Stomach (tissue), 9 donors: Measurements from ENCODE around the gene MED25. TPM values are rescaled to one million over a fixed set of nuclear protein-coding genes. Genes with fewer than 3 reads are reported as not detected.

Experiments
- DNase-seq, 2 donors: peaks; one replicate each; pipeline versions ENCODE4 v3.0.0 to v3.0.0-alpha.2; 2013 to 2019
- H3K27ac ChIP-seq, 5 donors: fragments of 200-600 bp in 4 of 5; sonication (generic) in 4 of 5; one replicate each; pipeline ENCODE4 v1.5.1; 2013 to 2019; ENCODE audit warnings: mild to moderate bottlenecking in 1 of 5, moderate library complexity in 1 of 5
- H3K27me3 ChIP-seq, 3 donors: fragments of 200-600 bp; sonication (generic); one replicate each; pipeline ENCODE4 v1.5.1; 2017 to 2019; ENCODE audit warnings: mixed run types in 1 of 3
- H3K36me3 ChIP-seq, 4 donors: fragments of 200-600 bp; sonication (generic); 1 replicate in 3 of 4; 2 replicates in 1 of 4; pipeline ENCODE4 v1.5.1; 2016 to 2019
- H3K4me1 ChIP-seq, 4 donors: fragments of 200-600 bp; sonication (generic); one replicate each; pipeline ENCODE4 v1.5.1; 2016 to 2019
- H3K4me3 ChIP-seq, 4 donors: fragments of 200-600 bp; sonication (generic) in 3 of 4; one replicate each; pipeline ENCODE4 v1.5.1; 2016 to 2019; ENCODE audit warnings: mild to moderate bottlenecking in 1 of 4
- H3K9me3 ChIP-seq, 4 donors: fragments of 200-600 bp; sonication (generic); one replicate each; pipeline ENCODE4 v1.5.1; 2016 to 2019
- EP300 ChIP-seq: sonication (generic); formaldehyde crosslinking; IDR thresholded peaks from one replicate; pipeline ENCODE4 v1.6.1; 2017; ENCODE audit warnings: antibody characterized with exemption
- POLR2A ChIP-seq, 4 donors: fragments of 450-650 bp; IDR thresholded peaks; one replicate each; pipeline ENCODE4 v1.6.1; 2016; ENCODE audit warnings: antibody characterized with exemption in 4 of 4, control low read depth in 2 of 4, mild to moderate bottlenecking in 1 of 4, moderate library complexity in 1 of 4
- POLR2AphosphoS5 ChIP-seq, 3 donors: sonication (generic); formaldehyde crosslinking; IDR thresholded peaks; one replicate each; pipeline ENCODE4 v1.6.1; 2016; ENCODE audit warnings: antibody characterized with exemption in 3 of 3
- WGBS, 5 donors: extraction: QIAGEN DNeasy Blood & Tissue Kit in 3 of 5; methylation state at CpG; one replicate each; pipeline versions ENCODE4 v1.1.5 to v1.1.7; 2013 to 2018; 5-methylcytosine and 5-hydroxymethylcytosine counted together
- intact Hi-C: fragments of 100-400 bp; cut with DNase I; formaldehyde crosslinking; loops from one replicate; pipeline ENCODE4 v1.15.1; 2023; ENCODE audit warnings: low total_unique reads
- polyA plus RNA-seq, 3 donors: library from polyadenylated mRNA; stranded (reverse); fragments of 200-250 nt; gene quantifications; one replicate each; pipeline ENCODE4 v1.2.3, GENCODE V29; 2013
- total RNA-seq, 5 donors: library from RNA; depleted of rRNA; stranded (reverse); fragments of >200 nt; gene quantifications; one replicate each; pipeline versions ENCODE4 v1.1.0 to v1.2.3, GENCODE V29; 2014 to 2016
- TF ChIP-seq, protein P1 (sequence below), 7 experiments: fragments of 450-650 bp in 4 of 7; fragments of 200-600 bp in 3 of 7; sonication (generic) in 3 of 7; IDR thresholded peaks; one replicate each; pipeline ENCODE4 v1.5.1; 2016 to 2019; ENCODE audit warnings: antibody characterized with exemption in 7 of 7, control low read depth in 2 of 7, mild to moderate bottlenecking in 1 of 7
- donor health status: healthy with polysubstance abuse.
- donor health status: Bipolar disorder and iron deficiency.
- donor health status: healthy.

The MED25 gene
- total and polyA plus RNA-seq, 8 donors, result 18.0 to 387 (median 57.6) TPM

DNA sequence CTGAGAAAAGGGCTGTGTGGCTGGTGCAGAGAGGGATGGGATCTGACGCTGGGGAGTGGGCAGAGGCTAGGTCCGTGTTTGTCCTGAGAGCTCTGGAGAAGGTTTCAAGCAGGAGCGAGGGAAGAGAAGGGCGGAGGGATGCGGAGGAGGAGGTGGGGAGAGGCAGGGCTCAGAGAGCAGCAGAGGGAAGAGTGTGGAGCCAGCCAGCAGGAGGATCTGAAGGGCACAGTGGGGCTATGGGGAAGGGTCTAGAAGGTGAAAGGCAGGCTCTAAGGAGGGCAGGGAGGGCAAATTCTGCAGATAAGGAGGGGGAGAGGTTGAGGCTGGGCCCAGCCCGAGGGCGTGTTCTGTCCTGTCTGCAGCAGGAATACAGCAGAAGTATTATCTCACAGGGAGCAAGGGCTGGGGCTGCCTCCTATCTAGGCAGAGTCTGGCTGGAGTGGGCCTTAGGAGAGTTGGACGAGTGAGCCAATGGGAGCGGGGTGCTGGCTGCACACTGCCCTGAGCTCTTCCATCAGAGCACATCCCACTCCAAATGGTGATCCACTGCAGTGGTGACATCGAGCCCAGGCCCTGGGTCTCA lies 45.1 kb upstream of the MED25 start:
- no peak for DNase-seq
- intact Hi-C loops, result no loop called here

GRCh38 chr19:49773663-49774350 lies 44.3 kb upstream of the MED25 start:
- 74 to 79% (median 78%) methylated on average over 5 to 8 of the region's 8 CpGs for whole genome bisulfite sequencing, 5 donors
- Histone ChIP-seq H3K4me3 (no peak overlapping the region), H3K36me3 (peaks cover 0 to 44% (median 16%) of the 10 kb centered on the region in 4 donors), H3K27me3 (no peaks in the 10 kb centered on the region), H3K4me1 (peaks cover 0 to 30% (median 15%) of the 10 kb centered on the region in 4 donors), H3K9me3 (no peaks in the 10 kb centered on the region), H3K27ac (no peak overlapping the region)
- intact Hi-C loops, result no loop called here
- TF ChIP-seq EP300, result no peak
- TF ChIP-seq POLR2A (IDR thresholded peaks at IDR 0.05), result no peak
- TF ChIP-seq, protein P1, sequence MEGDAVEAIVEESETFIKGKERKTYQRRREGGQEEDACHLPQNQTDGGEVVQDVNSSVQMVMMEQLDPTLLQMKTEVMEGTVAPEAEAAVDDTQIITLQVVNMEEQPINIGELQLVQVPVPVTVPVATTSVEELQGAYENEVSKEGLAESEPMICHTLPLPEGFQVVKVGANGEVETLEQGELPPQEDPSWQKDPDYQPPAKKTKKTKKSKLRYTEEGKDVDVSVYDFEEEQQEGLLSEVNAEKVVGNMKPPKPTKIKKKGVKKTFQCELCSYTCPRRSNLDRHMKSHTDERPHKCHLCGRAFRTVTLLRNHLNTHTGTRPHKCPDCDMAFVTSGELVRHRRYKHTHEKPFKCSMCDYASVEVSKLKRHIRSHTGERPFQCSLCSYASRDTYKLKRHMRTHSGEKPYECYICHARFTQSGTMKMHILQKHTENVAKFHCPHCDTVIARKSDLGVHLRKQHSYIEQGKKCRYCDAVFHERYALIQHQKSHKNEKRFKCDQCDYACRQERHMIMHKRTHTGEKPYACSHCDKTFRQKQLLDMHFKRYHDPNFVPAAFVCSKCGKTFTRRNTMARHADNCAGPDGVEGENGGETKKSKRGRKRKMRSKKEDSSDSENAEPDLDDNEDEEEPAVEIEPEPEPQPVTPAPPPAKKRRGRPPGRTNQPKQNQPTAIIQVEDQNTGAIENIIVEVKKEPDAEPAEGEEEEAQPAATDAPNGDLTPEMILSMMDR (IDR thresholded peaks at IDR 0.05), result no peak
- no peak for TF ChIP-seq POLR2AphosphoS5 (IDR thresholded peaks at IDR 0.05)
- no peak for DNase-seq

More for the DNA sequence above, 45.1 kb upstream of the MED25 start:
- WGBS, 5 donors, result 86 to 89% (median 87%) methylated on average over 10 of the region's 10 CpGs
- Histone ChIP-seq H3K4me1 (peaks cover 7 to 39% (median 24%) of the 10 kb centered on the region in 4 donors), H3K27ac (no peak overlapping the region), H3K9me3 (no peaks in the 10 kb centered on the region), H3K4me3 (no peak overlapping the region), H3K36me3 (peaks cover 0 to 39% (median 16%) of the 10 kb centered on the region in 4 donors), H3K27me3 (no peaks in the 10 kb centered on the region)
- TF ChIP-seq EP300, result no peak
- no peak for TF ChIP-seq POLR2AphosphoS5 (IDR thresholded peaks at IDR 0.05)
- no peak for TF ChIP-seq POLR2A (IDR thresholded peaks at IDR 0.05)
- TF ChIP-seq, protein P1 (IDR thresholded peaks at IDR 0.05), result no peak

GRCh38 chr19:49774969-49775368 lies 43.1 kb upstream of the MED25 start:
- no peak overlapping the region for H3K27ac ChIP-seq
- intact Hi-C loops, result no loop called here
- no peak overlapping the region for H3K4me3 ChIP-seq
- TF ChIP-seq EP300, result no peak
- no peak for TF ChIP-seq POLR2AphosphoS5 (IDR thresholded peaks at IDR 0.05)
- TF ChIP-seq POLR2A (IDR thresholded peaks at IDR 0.05), result no peak
- TF ChIP-seq, protein P1 (IDR thresholded peaks at IDR 0.05), result no peak
- no peaks in the 10 kb centered on the region for H3K9me3 ChIP-seq
- H3K27me3 ChIP-seq, result no peaks in the 10 kb centered on the region
- DNase-seq, result no peak
- peaks cover 0 to 28% (median 8%) of the 10 kb centered on the region in 4 donors for H3K4me1 ChIP-seq
- 91 to 96% (median 94%) methylated on average over 8 of the region's 8 CpGs for WGBS, 5 donors
- peaks cover 0 to 44% (median 18%) of the 10 kb centered on the region in 4 donors for H3K36me3 ChIP-seq

DNA sequence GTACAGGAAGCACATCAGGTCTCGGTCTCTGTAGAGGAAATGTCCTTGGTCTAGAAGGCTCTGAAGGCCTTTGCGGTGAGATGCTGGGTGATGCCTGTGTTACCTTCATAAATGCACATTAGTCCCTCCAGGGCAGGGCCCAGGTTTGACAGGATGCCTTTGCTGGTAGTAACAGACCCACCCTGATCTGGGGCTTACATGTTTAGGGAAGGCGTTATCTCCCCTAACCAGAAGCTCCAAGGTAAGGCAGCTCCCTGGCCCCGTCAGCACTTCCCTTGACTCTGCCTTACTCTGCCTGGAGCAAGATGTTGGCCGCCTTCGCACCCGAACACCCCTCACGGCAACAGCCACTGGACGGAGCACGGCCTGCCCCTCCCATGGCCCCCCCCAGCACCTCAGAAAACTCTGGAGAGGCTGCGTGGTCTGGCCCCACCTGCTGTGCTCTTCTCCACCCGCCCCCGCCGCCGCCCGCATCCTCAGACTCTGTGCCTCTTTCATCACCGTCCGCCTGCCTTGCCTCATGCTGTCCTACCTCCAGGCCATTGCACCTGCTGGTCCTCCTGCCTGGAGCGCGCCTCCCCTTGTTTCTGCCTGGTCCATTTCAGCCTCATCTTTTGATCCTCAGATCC lies 42.2 kb upstream of the MED25 start:
- H3K4me1 ChIP-seq, result peaks cover 0 to 37% (median 6%) of the 10 kb centered on the region in 4 donors
- H3K36me3 ChIP-seq, result peaks cover 0 to 39% (median 16%) of the 10 kb centered on the region in 4 donors
- no peak for TF ChIP-seq POLR2A (IDR thresholded peaks at IDR 0.05)
- TF ChIP-seq, protein P1 (IDR thresholded peaks at IDR 0.05), result no peak
- no peak for TF ChIP-seq EP300
- no peak for TF ChIP-seq POLR2AphosphoS5 (IDR thresholded peaks at IDR 0.05)
- 90 to 95% (median 92%) methylated on average over 17 to 20 of the region's 20 CpGs for WGBS, 5 donors
- intact Hi-C loops, result no loop called here
- no peaks in the 10 kb centered on the region for H3K9me3 ChIP-seq
- H3K27me3 ChIP-seq, result no peaks in the 10 kb centered on the region
- peak in 1 of 2 donors; percentile 28 for DNase-seq
- H3K27ac ChIP-seq, result no peak overlapping the region
- H3K4me3 ChIP-seq, result no peak overlapping the region
